Measurements from ENCODE around the gene ALDH3B2. TPM values are rescaled to one million over a fixed set of nuclear protein-coding genes. Genes with fewer than 3 reads are reported as not detected.
"Not testable (repeated sequence)": the region's sequence is repeated elsewhere in the genome, so short reads cannot be mapped to it uniquely, and the experiment has no call there.

ALDH3B2 gene
- total RNA-seq, 1 experiment from 2014 or later: not detected

GRCh38 chr11:67682126-67683034 is 8.0 kb upstream of the ALDH3B2 start:
- not testable (repeated sequence) for H3K9ac ChIP-seq (ENCODE audit: extremely low read depth, insufficient read length, low read length); H3K4me2 ChIP-seq (ENCODE audit: insufficient read depth, insufficient read length, low read length); H3K27me3 Mint-ChIP-seq (ENCODE audit: low read depth); H3K14ac ChIP-seq (ENCODE audit: insufficient read depth, low read length); H2BK12ac ChIP-seq (ENCODE audit: insufficient read length, low read depth, low read length); H3K23me2 ChIP-seq (ENCODE audit: insufficient read length, low read depth, low read length, poor library complexity, severe bottlenecking); H3K4ac ChIP-seq (ENCODE audit: low read depth, low read length); H2BK15ac ChIP-seq (ENCODE audit: low read depth, low read length); DNase-seq; H4K8ac ChIP-seq (replicated peaks; ENCODE audit: insufficient read length, low read depth, low read length); H3K4me1 ChIP-seq (ENCODE audit: insufficient read depth, low read length); H3K4me3 Mint-ChIP-seq; H3K79me2 ChIP-seq (ENCODE audit: insufficient read depth, low read length); H3K9me3 Mint-ChIP-seq; H4K5ac ChIP-seq (ENCODE audit: insufficient read length, low read depth, low read length); H3K56ac ChIP-seq (ENCODE audit: insufficient read length, low read depth, low read length); H3T11ph ChIP-seq (ENCODE audit: low read length); H2AK5ac ChIP-seq (ENCODE audit: insufficient read length, low read length); H3K23ac ChIP-seq (ENCODE audit: insufficient read length, low read depth, low read length); H2AFZ ChIP-seq (ENCODE audit: low read length); H3K9me3 ChIP-seq (ENCODE audit: control insufficient read depth, low read depth, low read length); H3K27me3 ChIP-seq (ENCODE audit: insufficient read depth, low read length); H3K36me3 Mint-ChIP-seq (ENCODE audit: insufficient read depth in 1 of 3, low read depth in 3 of 3); H3K18ac ChIP-seq (ENCODE audit: insufficient read length, low read depth, low read length); H2BK20ac ChIP-seq (ENCODE audit: low read depth, low read length, poor library complexity, severe bottlenecking); H4K91ac ChIP-seq (ENCODE audit: insufficient read length, low read depth, low read length); H3K27ac Mint-ChIP-seq; H2BK120ac ChIP-seq (ENCODE audit: low read depth, low read length, poor library complexity, severe bottlenecking); H3K27ac ChIP-seq (ENCODE audit: insufficient read length, low read depth, low read length); H2BK5ac ChIP-seq (ENCODE audit: insufficient read length, low read length); H3K79me1 ChIP-seq (ENCODE audit: insufficient read depth, low read depth, low read length, poor library complexity, severe bottlenecking); H4K20me1 ChIP-seq (ENCODE audit: control insufficient read depth, insufficient read depth, insufficient read length)
- WGBS (ENCODE audit: extremely low coverage, insufficient read length, low lambda C conversion rate): no CpG with 5 or more reads among the region's 14 CpGs
- H3K4me1 Mint-ChIP-seq: peaks cover 18 to 27% of the 10 kb centered on the region in 2 experiments
